NCI-H2107 (cell line): ENCODE results near the gene WDR18.

ENCODE experiments used
- DNase-seq: peaks from one replicate; lab custom pipeline; 2025; lab: John Stamatoyannopoulos, UW

WDR18 gene

GRCh38 chr19:1008268-1009040 lies 24.3 kb downstream of the WDR18 start:
- DNase-seq, result no peak

- DNase-seq, result no peak
These were observed 25.2 kb downstream of the WDR18 start for GRCh38 chr19:1009041-1009980.

- DNase-seq, result no peak
These were observed 25.9 kb downstream of the WDR18 start for GRCh38 chr19:1009981-1010538.

- DNase-seq, result no peak
These were observed 26.7 kb downstream of the WDR18 start for GRCh38 chr19:1010586-1011510.

- no peak for DNase-seq
These were observed 27.7 kb downstream of the WDR18 start for GRCh38 chr19:1011831-1012333.

- no peak for DNase-seq
These were observed 28.2 kb downstream of the WDR18 start for GRCh38 chr19:1012334-1012733.

- DNase-seq, result no peak
These were observed 29.1 kb downstream of the WDR18 start for GRCh38 chr19:1013218-1013617.

- no peak for DNase-seq
These were observed 30.3 kb downstream of the WDR18 start for GRCh38 chr19:1014161-1015060.

GRCh38 chr19:1015061-1015781 lies 31.1 kb downstream of the WDR18 start:
- DNase-seq, result no peak

GRCh38 chr19:1015782-1016646 lies 31.9 kb downstream of the WDR18 start:
- no peak for DNase-seq

GRCh38 chr19:1016647-1017114 lies 32.5 kb downstream of the WDR18 start:
- DNase-seq, result no peak

GRCh38 chr19:1017115-1017905 lies 33.2 kb downstream of the WDR18 start:
- DNase-seq, result no peak

GRCh38 chr19:1017906-1018305 lies 33.8 kb downstream of the WDR18 start:
- DNase-seq, result no peak

GRCh38 chr19:1018393-1018792 lies 34.2 kb downstream of the WDR18 start:
- DNase-seq, result no peak

GRCh38 chr19:1018932-1019615 lies 34.9 kb downstream of the WDR18 start:
- no peak for DNase-seq

- no peak for DNase-seq
These were observed 35.4 kb downstream of the WDR18 start for GRCh38 chr19:1019616-1019961.
